Endothelial cell (in vitro differentiated cells): ENCODE measurements around the gene FAXDC2. TPM values are rescaled to one million over a fixed set of nuclear protein-coding genes. Genes with fewer than 3 reads are reported as not detected.

Source experiments
- DNase-seq: peaks from one replicate; pipeline ENCODE4 v3.0.0; 2021; ENCODE audit warnings: low spot score
- H3K27ac Mint-ChIP-seq: one replicate; pipeline ENCODE4 v1.8.0; 2021; ENCODE audit warnings: mixed read lengths, inconsistent platforms; ENCODE audit not compliant: unreplicated experiment
- H3K27me3 Mint-ChIP-seq: one replicate; pipeline ENCODE4 v1.8.0; 2021; ENCODE audit warnings: mild to moderate bottlenecking, moderate library complexity, mixed read lengths, inconsistent platforms; ENCODE audit not compliant: unreplicated experiment
- H3K36me3 Mint-ChIP-seq: one replicate; pipeline ENCODE4 v1.8.0; 2021; ENCODE audit warnings: mild to moderate bottlenecking, low read depth, mixed read lengths, inconsistent platforms; ENCODE audit not compliant: unreplicated experiment
- H3K4me1 Mint-ChIP-seq: one replicate; pipeline ENCODE4 v1.8.0; 2021; ENCODE audit warnings: mild to moderate bottlenecking, mixed read lengths, inconsistent platforms; ENCODE audit not compliant: unreplicated experiment
- H3K4me3 Mint-ChIP-seq: one replicate; pipeline ENCODE4 v1.8.0; 2021; ENCODE audit warnings: mild to moderate bottlenecking, mixed read lengths, inconsistent platforms; ENCODE audit not compliant: unreplicated experiment
- H3K9me3 Mint-ChIP-seq: one replicate; pipeline ENCODE4 v1.8.0; 2021; ENCODE audit warnings: mixed read lengths, inconsistent platforms; ENCODE audit not compliant: unreplicated experiment
- CTCF ChIP-seq: fragments of 200-600 bp; sonication (generic); IDR thresholded peaks from one replicate; pipeline ENCODE4 v1.5.0; 2021; ENCODE audit warnings: antibody characterized with exemption; ENCODE audit not compliant: unreplicated experiment
- total RNA-seq: library from RNA; stranded (reverse); fragmentation: NEBNext Ultra II Directional; extraction: Animal tissue kit (Norgen Biotek cat#: 25700); gene quantifications from one replicate; pipeline ENCODE4 v1.2.1, GENCODE V29; 2021; ENCODE audit not compliant: unreplicated experiment

The FAXDC2 gene
- total RNA-seq, 1 donor from 2014 or later, result 9.3 TPM

GRCh38 chr5:154831451-154831850 is 19.0 kb downstream of the FAXDC2 start:
- TF ChIP-seq CTCF, result no peak
- DNase-seq, result no peak
- Mint-ChIP-seq H3K4me1 (peaks cover 5% of the 10 kb centered on the region), H3K36me3 (peaks cover 12% of the 10 kb centered on the region), H3K27me3 (peaks cover 2% of the 10 kb centered on the region), H3K27ac (no peak overlapping the region), H3K9me3 (no peaks in the 10 kb centered on the region), H3K4me3 (no peak overlapping the region)

DNA sequence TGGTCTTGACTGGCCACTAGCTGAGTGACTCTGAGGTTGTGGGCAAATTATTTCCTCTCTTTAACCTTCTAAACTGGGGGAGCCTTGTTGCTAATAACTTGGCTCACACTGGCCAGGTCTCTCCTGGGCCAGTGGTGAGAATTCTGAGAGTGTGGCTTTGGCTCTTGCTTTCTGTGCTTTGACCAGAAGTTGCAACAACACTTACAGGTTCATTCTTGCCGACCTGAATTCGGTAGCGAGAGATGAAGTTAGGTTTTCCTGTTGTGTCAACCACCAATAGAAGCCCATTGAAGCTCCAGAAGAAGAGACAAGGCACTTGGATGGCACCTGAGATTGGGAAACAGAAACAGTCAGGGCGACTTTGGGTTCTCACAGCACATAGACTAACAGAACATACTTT is 19.8 kb downstream of the FAXDC2 start:
- Mint-ChIP-seq H3K9me3 (no peaks in the 10 kb centered on the region), H3K27ac (no peak overlapping the region), H3K4me1 (peaks cover 5% of the 10 kb centered on the region), H3K27me3 (peaks cover 2% of the 10 kb centered on the region), H3K4me3 (peak overlapping the region; percentile 47), H3K36me3 (peaks cover 12% of the 10 kb centered on the region)
- TF ChIP-seq CTCF, result no peak
- DNase-seq, result no peak

DNA sequence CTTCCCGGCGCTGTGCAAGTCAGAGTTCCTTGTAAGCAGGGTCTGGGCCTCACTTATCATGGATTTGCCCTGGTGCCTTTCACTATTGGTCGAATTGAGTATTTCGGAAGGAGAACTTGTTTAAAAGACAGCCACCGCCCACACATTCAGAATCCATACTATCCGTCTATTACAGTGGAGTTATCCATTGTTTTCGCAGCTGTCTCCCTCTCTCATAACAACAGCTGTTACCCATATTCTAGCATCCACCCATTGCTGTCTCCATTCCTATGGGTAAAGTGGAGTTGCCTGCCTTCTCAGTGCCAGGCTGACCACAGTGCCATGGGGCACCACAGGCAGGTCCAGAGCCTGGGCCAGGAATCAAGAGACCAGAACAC is 20.2 kb downstream of the FAXDC2 start:
- Mint-ChIP-seq H3K36me3 (peaks cover 12% of the 10 kb centered on the region), H3K9me3 (no peaks in the 10 kb centered on the region), H3K4me3 (peak overlapping the region; percentile 47), H3K27me3 (peaks cover 2% of the 10 kb centered on the region), H3K27ac (no peak overlapping the region), H3K4me1 (peaks cover 5% of the 10 kb centered on the region)
- TF ChIP-seq CTCF, result no peak
- DNase-seq, result no peak

GRCh38 chr5:154829589-154830218 is 20.7 kb downstream of the FAXDC2 start:
- peaks cover 12% of the 10 kb centered on the region for H3K36me3 Mint-ChIP-seq
- no peaks in the 10 kb centered on the region for H3K9me3 Mint-ChIP-seq
- H3K4me3 Mint-ChIP-seq, result no peak overlapping the region
- DNase-seq, result no peak
- peaks cover 2% of the 10 kb centered on the region for H3K4me1 Mint-ChIP-seq
- H3K27me3 Mint-ChIP-seq, result peaks cover 2% of the 10 kb centered on the region
- no peak for TF ChIP-seq CTCF
- H3K27ac Mint-ChIP-seq, result no peak overlapping the region

DNA sequence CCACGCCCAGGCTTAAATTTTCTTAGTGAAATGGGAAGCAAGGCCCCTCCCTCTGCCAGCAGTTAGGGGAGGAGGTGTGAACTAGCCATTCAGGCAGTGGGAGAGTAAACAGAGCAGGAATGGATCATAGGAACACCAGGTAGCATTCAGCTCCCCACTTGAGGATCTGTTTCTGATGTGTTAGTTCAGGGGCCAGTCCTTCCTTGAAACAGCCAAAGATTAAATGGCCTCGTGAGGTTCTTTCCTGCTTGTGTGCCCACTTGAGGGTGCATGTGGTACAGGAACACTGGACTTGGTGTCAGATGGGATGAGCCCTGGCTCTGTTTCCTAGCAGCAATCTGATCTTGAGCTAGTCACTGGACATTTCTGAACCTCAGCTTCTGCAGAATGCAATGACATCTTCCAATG is 21.2 kb downstream of the FAXDC2 start:
- H3K4me3 Mint-ChIP-seq, result no peak overlapping the region
- peaks cover 2% of the 10 kb centered on the region for H3K27me3 Mint-ChIP-seq
- DNase-seq, result no peak
- H3K36me3 Mint-ChIP-seq, result peaks cover 12% of the 10 kb centered on the region
- H3K27ac Mint-ChIP-seq, result no peak overlapping the region
- TF ChIP-seq CTCF, result no peak
- no peaks in the 10 kb centered on the region for H3K4me1 Mint-ChIP-seq
- H3K9me3 Mint-ChIP-seq, result no peaks in the 10 kb centered on the region
